SK-N-SH treated with all-trans-retinoic acid at 6 μM for 48 hours (cell line): Measurements from ENCODE around the gene HYAL4.

ENCODE experiments used
- ATAC-seq: fragments of 200-7000 bp; cut with Tn5 transposase; 3 replicates; pipeline ENCODE4 v1.9.1; 2020; ENCODE audit warnings: mild to moderate bottlenecking, moderate library complexity
- CREB5 ChIP-seq: fragments of 250-450 bp; sonication (Bioruptor Pico); IDR thresholded peaks from 2 replicates; pipeline ENCODE4 v1.5.1; 2020; ENCODE audit warnings: low read depth, mild to moderate bottlenecking, moderate library complexity
- CSDC2 ChIP-seq: fragments of 250-450 bp; sonication (Bioruptor Pico); IDR thresholded peaks from 2 replicates; pipeline ENCODE4 v1.5.0; 2020; ENCODE audit warnings: mild to moderate bottlenecking, moderate library complexity
- CSRNP3 ChIP-seq: fragments of 250-450 bp; sonication (Bioruptor Pico); IDR thresholded peaks from 2 replicates; pipeline ENCODE4 v1.5.1; 2021; ENCODE audit warnings: mild to moderate bottlenecking, moderate library complexity
- ESRRG ChIP-seq: fragments of 250-450 bp; sonication (Bioruptor Pico); IDR thresholded peaks from 2 replicates; pipeline ENCODE4 v1.6.1; 2021; ENCODE audit warnings: mild to moderate bottlenecking
- GLIS3 ChIP-seq: fragments of 250-450 bp; sonication (Bioruptor Pico); IDR thresholded peaks from 2 replicates; pipeline ENCODE4 v1.5.0; 2020; ENCODE audit warnings: mild to moderate bottlenecking, moderate library complexity
- ISL1 ChIP-seq: fragments of 250-450 bp; sonication (Bioruptor Pico); IDR thresholded peaks from 2 replicates; pipeline ENCODE4 v2.1.2; 2022; ENCODE audit warnings: mild to moderate bottlenecking, moderate library complexity
- OSR1 ChIP-seq: fragments of 250-450 bp; sonication (Bioruptor Pico); IDR thresholded peaks from 2 replicates; pipeline ENCODE4 v1.8.0; 2022; ENCODE audit warnings: moderate library complexity, mild to moderate bottlenecking, inconsistent platforms
- PATZ1 ChIP-seq: fragments of 250-450 bp; sonication (Bioruptor Pico); IDR thresholded peaks from 2 replicates; pipeline ENCODE4 v1.8.0; 2020; ENCODE audit warnings: mild to moderate bottlenecking, moderate library complexity, borderline replicate concordance
- PPARA ChIP-seq: fragments of 250-450 bp; sonication (Bioruptor Pico); IDR thresholded peaks from 2 replicates; pipeline ENCODE4 v1.5.0; 2020; ENCODE audit warnings: mild to moderate bottlenecking, borderline replicate concordance
- SNAI2 ChIP-seq: fragments of 250-450 bp; sonication (Bioruptor Pico); IDR thresholded peaks from 2 replicates; pipeline ENCODE4 v1.5.0; 2020; ENCODE audit warnings: mild to moderate bottlenecking, moderate library complexity
- TCF4 ChIP-seq: fragments of 250-450 bp; sonication (Bioruptor Pico); IDR thresholded peaks from 2 replicates; pipeline ENCODE4 v1.8.0; 2021; ENCODE audit warnings: mild to moderate bottlenecking, moderate library complexity, borderline replicate concordance
- TOX ChIP-seq: fragments of 250-450 bp; sonication (Bioruptor Pico); IDR thresholded peaks from 2 replicates; pipeline ENCODE4 v1.8.0; 2021; ENCODE audit warnings: mild to moderate bottlenecking, moderate library complexity, borderline replicate concordance
- TSHZ2 ChIP-seq: fragments of 250-450 bp; sonication (Bioruptor Pico); IDR thresholded peaks from 2 replicates; pipeline ENCODE4 v1.5.0; 2020; ENCODE audit warnings: mild to moderate bottlenecking, moderate library complexity
- ZC3H10 ChIP-seq: fragments of 250-450 bp; sonication (Bioruptor Pico); IDR thresholded peaks from 2 replicates; pipeline ENCODE4 v1.5.1; 2021; ENCODE audit warnings: mild to moderate bottlenecking, moderate library complexity
- ZFP3 ChIP-seq: fragments of 250-450 bp; sonication (Bioruptor Pico); IDR thresholded peaks from 2 replicates; pipeline ENCODE4 v1.5.0; 2020; ENCODE audit warnings: mild to moderate bottlenecking, moderate library complexity
- ZNF565 ChIP-seq: fragments of 450-650 bp; formaldehyde crosslinking; conservative IDR thresholded peaks from 2 replicates; pipeline ENCODE4 v1.5.0; 2020; ENCODE audit warnings: low read depth, mild to moderate bottlenecking, moderate library complexity
- ZNF70 ChIP-seq: fragments of 450-650 bp; formaldehyde crosslinking; IDR thresholded peaks from 2 replicates; pipeline ENCODE4 v1.5.0; 2020; ENCODE audit warnings: mild to moderate bottlenecking, moderate library complexity
- ZNF8 ChIP-seq: fragments of 450-650 bp; formaldehyde crosslinking; IDR thresholded peaks from 2 replicates; pipeline ENCODE4 v1.5.0; 2020; ENCODE audit warnings: mild to moderate bottlenecking, moderate library complexity

The HYAL4 gene

GRCh38 chr7:123844712-123845219 is at the start of gene HYAL4:
Gene HYAL4 (plus strand): TSS chr7:123845169. CDS start chr7:123868274, 23,105 bp downstream.
- ATAC-seq: no peak
- TF ChIP-seq PPARA (CRISPR knock-in tag): no peak
- TF ChIP-seq TOX (CRISPR knock-in tag): no peak

GRCh38 chr7:123795917-123796316 is 49.1 kb upstream of the HYAL4 start:
- no peak for TF ChIP-seq ZNF70 (CRISPR knock-in tag)
- TF ChIP-seq TOX (CRISPR knock-in tag): no peak
- no peak for TF ChIP-seq CSRNP3 (CRISPR knock-in tag)
- TF ChIP-seq PATZ1 (CRISPR knock-in tag): no peak
- TF ChIP-seq CREB5 (CRISPR knock-in tag): no peak
- TF ChIP-seq CSDC2: no peak
- TF ChIP-seq TCF4 (CRISPR knock-in tag): no peak
- TF ChIP-seq OSR1 (CRISPR knock-in tag): no peak
- TF ChIP-seq ZFP3 (CRISPR knock-in tag): no peak
- TF ChIP-seq ZC3H10: no peak
- TF ChIP-seq GLIS3 (CRISPR knock-in tag): no peak
- TF ChIP-seq ESRRG (CRISPR knock-in tag): no peak
- no peak for TF ChIP-seq PPARA (CRISPR knock-in tag)
- TF ChIP-seq TSHZ2 (CRISPR knock-in tag): no peak
- no peak for ATAC-seq

- ATAC-seq: no peak
- TF ChIP-seq ZNF565 (CRISPR knock-in tag) (no peak), SNAI2 (CRISPR knock-in tag) (no peak)
- TF ChIP-seq, all 23 proteins: peak for 0
Observed at GRCh38 chr7:123796568-123796967, 48.4 kb upstream of the HYAL4 start.

- ATAC-seq: peak; percentile 89
- TF ChIP-seq CSRNP3 (CRISPR knock-in tag) (0 out of 2 replicates have a peak, but pooled peaks have one; percentile 17), ZNF8 (CRISPR knock-in tag) (no peak), SNAI2 (CRISPR knock-in tag) (peak; percentile 40; the same call in 1 of the 2 replicates), ISL1 (CRISPR knock-in tag) (peak; percentile 54)
Observed at GRCh38 chr7:123797673-123798531, 47.1 kb upstream of the HYAL4 start.
